ENCODE data around the gene NEK1. TPM values are rescaled to one million over a fixed set of nuclear protein-coding genes. Genes with fewer than 3 reads are reported as not detected.

NEK1 gene
- total RNA-seq, 2 donors from 2014 or later: 12.2 to 15.1 TPM

DNA sequence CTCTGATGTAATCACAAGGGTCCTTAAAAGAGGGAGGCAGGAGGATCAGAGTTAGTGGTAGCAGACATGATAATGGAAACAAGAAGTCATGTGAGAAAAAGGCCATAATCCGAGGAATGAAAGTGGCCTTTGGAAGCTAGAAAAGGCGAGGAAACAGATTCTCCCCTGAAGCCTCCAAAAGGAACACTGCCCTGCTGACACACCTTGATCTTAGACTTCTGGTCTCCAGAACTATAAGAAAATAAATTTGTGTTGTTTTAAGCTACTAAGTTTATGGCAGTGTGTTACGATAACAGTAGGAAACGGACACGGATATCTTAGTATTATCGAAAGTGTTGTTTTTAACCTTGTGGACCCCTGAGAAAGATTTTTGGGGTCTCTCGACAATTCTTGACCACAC is 32.4 kb upstream of the NEK1 start:
- Mint-ChIP-seq H3K27me3 (ENCODE audit: insufficient read depth) (no peaks in the 10 kb centered on the region), H3K36me3 (ENCODE audit: low read depth) (peaks cover 16% of the 10 kb centered on the region), H3K9me3 (no peaks in the 10 kb centered on the region), H3K4me3 (no peak overlapping the region), H3K4me1 (no peaks in the 10 kb centered on the region), H3K27ac (no peak overlapping the region)
- Histone ChIP-seq H3K4me1 (ENCODE audit: control insufficient read depth, insufficient read depth, low read length) (no peaks in the 10 kb centered on the region), H3K36me3 (ENCODE audit: control insufficient read depth, insufficient read depth, low read length) (peaks cover 29% of the 10 kb centered on the region), H3K4me3 (ENCODE audit: low read length) (no peak overlapping the region), H3K9ac (ENCODE audit: extremely low read depth, low read length, poor library complexity, severe bottlenecking) (no peak overlapping the region), H3K27ac (ENCODE audit: low read depth, low read length) (no peak overlapping the region), H3K9me3 (ENCODE audit: control insufficient read depth, low read length) (no peaks in the 10 kb centered on the region), H3K27me3 (ENCODE audit: control insufficient read depth, insufficient read depth, low read length, poor library complexity, severe bottlenecking) (no peaks in the 10 kb centered on the region)
- WGBS, 2 experiments (ENCODE audit: insufficient coverage in 1 of 2, insufficient read length in 1 of 2): 95 to 98% methylated on average over 7 of the region's 7 CpGs
- DNase-seq: no peak
- TF ChIP-seq, protein P1, sequence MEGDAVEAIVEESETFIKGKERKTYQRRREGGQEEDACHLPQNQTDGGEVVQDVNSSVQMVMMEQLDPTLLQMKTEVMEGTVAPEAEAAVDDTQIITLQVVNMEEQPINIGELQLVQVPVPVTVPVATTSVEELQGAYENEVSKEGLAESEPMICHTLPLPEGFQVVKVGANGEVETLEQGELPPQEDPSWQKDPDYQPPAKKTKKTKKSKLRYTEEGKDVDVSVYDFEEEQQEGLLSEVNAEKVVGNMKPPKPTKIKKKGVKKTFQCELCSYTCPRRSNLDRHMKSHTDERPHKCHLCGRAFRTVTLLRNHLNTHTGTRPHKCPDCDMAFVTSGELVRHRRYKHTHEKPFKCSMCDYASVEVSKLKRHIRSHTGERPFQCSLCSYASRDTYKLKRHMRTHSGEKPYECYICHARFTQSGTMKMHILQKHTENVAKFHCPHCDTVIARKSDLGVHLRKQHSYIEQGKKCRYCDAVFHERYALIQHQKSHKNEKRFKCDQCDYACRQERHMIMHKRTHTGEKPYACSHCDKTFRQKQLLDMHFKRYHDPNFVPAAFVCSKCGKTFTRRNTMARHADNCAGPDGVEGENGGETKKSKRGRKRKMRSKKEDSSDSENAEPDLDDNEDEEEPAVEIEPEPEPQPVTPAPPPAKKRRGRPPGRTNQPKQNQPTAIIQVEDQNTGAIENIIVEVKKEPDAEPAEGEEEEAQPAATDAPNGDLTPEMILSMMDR (conservative IDR thresholded peaks at IDR 0.05): no peak

DNA sequence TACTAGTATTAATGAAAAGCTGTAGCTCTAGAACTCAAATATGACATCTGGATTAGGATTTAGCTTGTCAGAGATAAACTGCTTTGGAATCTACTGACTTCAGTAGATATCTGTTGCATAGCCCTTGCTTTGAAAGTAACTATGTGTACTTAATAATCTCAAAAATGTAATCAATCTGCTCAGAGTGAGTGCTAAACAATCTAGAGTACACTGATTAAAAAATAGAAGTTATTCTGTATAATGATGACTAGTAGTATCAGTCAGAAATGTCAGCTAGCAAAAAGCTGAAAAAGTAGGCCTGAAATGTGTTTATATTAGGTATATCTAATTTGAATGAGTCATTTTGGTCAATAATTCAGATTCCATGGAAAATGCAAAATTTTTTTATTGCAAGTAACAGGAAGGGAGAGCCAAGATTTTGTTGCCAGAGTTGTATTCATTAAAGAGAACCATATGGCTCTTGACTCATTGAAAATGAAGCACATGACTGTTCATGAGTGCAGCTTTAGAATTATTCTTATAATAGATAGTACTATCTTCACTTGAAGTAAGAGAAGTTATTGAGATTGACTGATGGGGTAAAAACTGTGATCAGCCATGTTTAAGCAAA is 28.0 kb upstream of the NEK1 start:
- H3K4me1 ChIP-seq (ENCODE audit: control insufficient read depth, insufficient read depth, low read length): no peaks in the 10 kb centered on the region
- no peaks in the 10 kb centered on the region for H3K27me3 ChIP-seq (ENCODE audit: control insufficient read depth, insufficient read depth, low read length, poor library complexity, severe bottlenecking)
- no peak overlapping the region for H3K9ac ChIP-seq (ENCODE audit: extremely low read depth, low read length, poor library complexity, severe bottlenecking)
- Mint-ChIP-seq H3K36me3 (ENCODE audit: low read depth) (peaks cover 39% of the 10 kb centered on the region), H3K4me3 (no peak overlapping the region), H3K27ac (no peak overlapping the region), H3K27me3 (ENCODE audit: insufficient read depth) (no peaks in the 10 kb centered on the region), H3K9me3 (no peaks in the 10 kb centered on the region), H3K4me1 (no peaks in the 10 kb centered on the region)
- H3K36me3 ChIP-seq (ENCODE audit: control insufficient read depth, insufficient read depth, low read length): peaks cover 60% of the 10 kb centered on the region
- H3K27ac ChIP-seq (ENCODE audit: low read depth, low read length): no peak overlapping the region
- no peak for DNase-seq
- TF ChIP-seq, protein P1 (conservative IDR thresholded peaks at IDR 0.05): no peak
- H3K4me3 ChIP-seq (ENCODE audit: low read length): no peak overlapping the region
- H3K9me3 ChIP-seq (ENCODE audit: control insufficient read depth, low read length): no peaks in the 10 kb centered on the region

DNA sequence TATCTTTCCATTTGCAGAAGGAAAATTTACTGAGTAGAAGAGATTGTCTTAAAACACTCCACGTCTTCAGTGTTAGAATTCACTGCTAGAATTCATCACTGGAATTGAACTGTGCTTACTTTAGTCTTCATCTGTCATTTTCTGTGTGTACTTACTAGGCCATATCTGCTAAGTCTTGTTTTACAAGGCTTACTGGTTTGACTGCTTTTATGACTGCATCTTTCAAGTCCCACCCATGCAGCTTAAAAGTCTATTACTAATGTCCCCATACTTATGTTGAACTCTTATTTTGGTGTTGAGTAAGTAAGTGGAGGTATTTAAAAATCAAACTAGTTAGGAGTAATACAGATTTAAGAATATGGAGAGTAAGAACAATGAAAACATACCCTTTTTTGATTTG is 22.6 kb upstream of the NEK1 start:
- Mint-ChIP-seq H3K27me3 (ENCODE audit: insufficient read depth) (no peaks in the 10 kb centered on the region), H3K36me3 (ENCODE audit: low read depth) (peaks cover 44% of the 10 kb centered on the region), H3K9me3 (peaks cover 15% of the 10 kb centered on the region), H3K4me1 (no peaks in the 10 kb centered on the region), H3K4me3 (no peak overlapping the region), H3K27ac (no peak overlapping the region)
- Histone ChIP-seq H3K4me1 (ENCODE audit: control insufficient read depth, insufficient read depth, low read length) (no peaks in the 10 kb centered on the region), H3K4me3 (ENCODE audit: low read length) (no peak overlapping the region), H3K27ac (ENCODE audit: low read depth, low read length) (no peak overlapping the region), H3K27me3 (ENCODE audit: control insufficient read depth, insufficient read depth, low read length, poor library complexity, severe bottlenecking) (no peaks in the 10 kb centered on the region), H3K9me3 (ENCODE audit: control insufficient read depth, low read length) (no peaks in the 10 kb centered on the region), H3K36me3 (ENCODE audit: control insufficient read depth, insufficient read depth, low read length) (peaks cover 37% of the 10 kb centered on the region), H3K9ac (ENCODE audit: extremely low read depth, low read length, poor library complexity, severe bottlenecking) (no peak overlapping the region)
- no peak for DNase-seq
- WGBS, 2 experiments (ENCODE audit: insufficient coverage in 1 of 2, insufficient read length in 1 of 2): 83 to 100% methylated on average over 1 of the region's 1 CpG
- TF ChIP-seq, protein P1 (conservative IDR thresholded peaks at IDR 0.05): no peak

All from endodermal cell (in vitro differentiated cells).